ENCODE results near the gene CABP2.
"Not testable (repeated sequence)": the region's sequence is repeated elsewhere in the genome, so short reads cannot be mapped to it uniquely, and the experiment has no call there.

Gene CABP2

DNA sequence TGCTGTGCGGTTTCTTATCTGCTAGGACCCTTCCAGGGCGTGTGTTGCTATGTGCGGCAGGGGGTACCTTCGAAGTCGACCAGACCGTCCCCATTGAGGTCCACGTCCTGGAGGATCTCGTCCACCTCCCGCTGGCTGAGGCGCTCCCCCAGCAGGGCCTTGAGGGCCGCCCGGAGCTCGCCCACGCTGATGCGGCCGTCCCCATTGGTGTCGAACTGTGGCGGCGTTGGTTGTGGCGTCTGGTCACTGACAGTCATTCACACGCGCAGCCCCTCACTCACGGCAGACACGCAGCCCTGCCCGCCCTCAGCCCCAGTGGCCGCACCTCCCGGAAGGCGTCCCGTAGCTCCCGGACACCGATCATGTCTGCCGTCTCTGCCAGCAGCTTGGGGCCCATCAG, 3.5 kb downstream of the CABP2 start:
- Histone ChIP-seq H3K79me2 (ENCODE audit: insufficient read depth, low read length) (no peaks in the 10 kb centered on the region), H3K9ac (ENCODE audit: low read depth, low read length) (no peak overlapping the region), H4K20me1 (ENCODE audit: insufficient read depth, low read length) (no peaks in the 10 kb centered on the region), H3K36me3 (ENCODE audit: insufficient read depth, low read length) (no peaks in the 10 kb centered on the region), H3K4me3 (ENCODE audit: low read depth in 1 of 2, low read length in 2 of 2) (no peak overlapping the region), H3K27me3 (ENCODE audit: insufficient read depth, low read length, poor library complexity) (no peaks in the 10 kb centered on the region), H3K27ac (ENCODE audit: low read length) (no peak overlapping the region), H3K4me2 (ENCODE audit: insufficient read depth, low read length) (no peak overlapping the region), H3K4me1 (ENCODE audit: insufficient read depth, low read length) (no peaks in the 10 kb centered on the region), H3K9me3 (ENCODE audit: insufficient read depth, low read length, severe bottlenecking) (no peaks in the 10 kb centered on the region), H2AFZ (ENCODE audit: low read depth, low read length) (no peak overlapping the region)
- no peak for TF ChIP-seq EZH2 (IDR thresholded peaks at IDR 0.05; ENCODE audit: borderline replicate concordance, low read depth, low read length, severe bottlenecking)
- DNase-seq (no peak), ATAC-seq (ENCODE audit: insufficient read depth, low read depth) (no peak)

DNA sequence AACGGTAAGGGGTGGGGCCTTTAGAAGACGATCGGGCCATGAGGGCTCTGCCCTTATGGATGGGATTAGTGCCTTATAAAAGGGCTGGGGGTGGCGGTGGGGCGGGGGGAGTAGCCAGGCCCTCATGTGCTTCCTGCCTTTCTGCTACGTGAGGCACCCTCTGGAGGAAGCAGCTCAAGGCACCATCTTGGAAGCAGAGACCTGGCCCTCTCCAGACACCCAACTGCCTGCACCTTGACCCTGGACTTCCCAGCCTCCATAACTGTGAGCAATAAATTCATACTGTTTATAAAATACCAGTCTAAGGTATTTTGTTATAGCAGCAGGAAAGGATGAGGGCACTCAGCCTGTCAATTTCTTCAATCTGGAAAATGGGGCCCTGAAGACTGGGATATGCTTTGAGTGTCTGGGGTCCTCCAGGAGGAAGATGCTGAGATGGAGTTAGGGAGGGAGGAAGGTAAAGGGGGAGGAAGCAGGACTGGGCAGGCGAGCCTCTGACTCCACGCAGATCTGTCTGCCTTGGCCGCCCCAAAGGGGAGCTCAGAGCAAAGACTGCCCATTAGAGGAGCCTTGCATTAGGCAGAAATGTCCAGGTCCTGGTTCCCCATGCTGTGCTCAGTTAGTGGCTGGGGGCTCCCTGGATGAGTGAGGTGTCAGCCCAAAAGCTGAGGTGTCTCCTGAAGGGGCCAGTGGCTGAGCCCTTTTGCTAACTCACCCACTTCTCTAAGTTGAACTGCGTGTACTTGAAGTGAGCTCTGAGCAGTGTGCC, 5.3 kb downstream of the CABP2 start:
- H3K27me3 ChIP-seq (ENCODE audit: insufficient read depth, low read length, poor library complexity) = no peaks in the 10 kb centered on the region
- H3K9ac ChIP-seq (ENCODE audit: low read depth, low read length) = no peak overlapping the region
- TF ChIP-seq, protein P1, sequence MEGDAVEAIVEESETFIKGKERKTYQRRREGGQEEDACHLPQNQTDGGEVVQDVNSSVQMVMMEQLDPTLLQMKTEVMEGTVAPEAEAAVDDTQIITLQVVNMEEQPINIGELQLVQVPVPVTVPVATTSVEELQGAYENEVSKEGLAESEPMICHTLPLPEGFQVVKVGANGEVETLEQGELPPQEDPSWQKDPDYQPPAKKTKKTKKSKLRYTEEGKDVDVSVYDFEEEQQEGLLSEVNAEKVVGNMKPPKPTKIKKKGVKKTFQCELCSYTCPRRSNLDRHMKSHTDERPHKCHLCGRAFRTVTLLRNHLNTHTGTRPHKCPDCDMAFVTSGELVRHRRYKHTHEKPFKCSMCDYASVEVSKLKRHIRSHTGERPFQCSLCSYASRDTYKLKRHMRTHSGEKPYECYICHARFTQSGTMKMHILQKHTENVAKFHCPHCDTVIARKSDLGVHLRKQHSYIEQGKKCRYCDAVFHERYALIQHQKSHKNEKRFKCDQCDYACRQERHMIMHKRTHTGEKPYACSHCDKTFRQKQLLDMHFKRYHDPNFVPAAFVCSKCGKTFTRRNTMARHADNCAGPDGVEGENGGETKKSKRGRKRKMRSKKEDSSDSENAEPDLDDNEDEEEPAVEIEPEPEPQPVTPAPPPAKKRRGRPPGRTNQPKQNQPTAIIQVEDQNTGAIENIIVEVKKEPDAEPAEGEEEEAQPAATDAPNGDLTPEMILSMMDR (IDR thresholded peaks at IDR 0.05; ENCODE audit: borderline replicate concordance, extremely low read depth, low read length, poor library complexity, severe bottlenecking) = no peak
- TF ChIP-seq EZH2 (IDR thresholded peaks at IDR 0.05; ENCODE audit: borderline replicate concordance, low read depth, low read length, severe bottlenecking) = no peak

DNA sequence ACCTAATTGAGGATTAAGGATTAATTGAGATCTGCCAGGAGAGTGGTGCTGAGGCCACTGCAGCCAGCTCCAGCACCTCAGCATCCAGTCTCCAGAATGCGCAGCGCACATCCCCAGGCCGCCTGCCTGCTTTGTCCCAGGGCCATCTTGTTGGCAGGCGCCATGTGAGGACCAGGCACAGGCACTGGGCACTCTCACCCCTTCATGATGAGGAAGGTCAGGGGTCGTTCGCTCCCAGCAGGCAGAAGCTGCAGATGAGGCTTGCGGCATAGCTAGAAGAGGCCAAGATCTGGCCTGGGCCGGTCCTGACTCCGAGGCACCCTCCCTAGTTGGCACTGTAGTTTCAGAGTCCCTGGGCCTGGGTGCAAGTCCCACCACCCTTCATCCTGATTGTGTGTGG, 6.4 kb downstream of the CABP2 start:
- ATAC-seq (ENCODE audit: insufficient read depth, low read depth) = no peak
- Histone ChIP-seq H3K9me3 (ENCODE audit: insufficient read depth, low read length, severe bottlenecking) (no peaks in the 10 kb centered on the region), H3K4me2 (ENCODE audit: insufficient read depth, low read length) (no peak overlapping the region), H3K36me3 (ENCODE audit: insufficient read depth, low read length) (no peaks in the 10 kb centered on the region), H3K9ac (ENCODE audit: low read depth, low read length) (no peak overlapping the region), H3K79me2 (ENCODE audit: insufficient read depth, low read length) (no peaks in the 10 kb centered on the region), H3K27me3 (ENCODE audit: insufficient read depth, low read length, poor library complexity) (no peaks in the 10 kb centered on the region), H3K4me1 (ENCODE audit: insufficient read depth, low read length) (no peaks in the 10 kb centered on the region), H3K27ac (ENCODE audit: low read length) (no peak overlapping the region), H2AFZ (ENCODE audit: low read depth, low read length) (no peak overlapping the region), H3K4me3 (ENCODE audit: low read depth in 1 of 2, low read length in 2 of 2) (no peak overlapping the region), H4K20me1 (ENCODE audit: insufficient read depth, low read length) (no peaks in the 10 kb centered on the region)
- no peak for DNase-seq
- TF ChIP-seq EZH2 (IDR thresholded peaks at IDR 0.05; ENCODE audit: borderline replicate concordance, low read depth, low read length, severe bottlenecking) = no peak
- TF ChIP-seq, protein P1 (IDR thresholded peaks at IDR 0.05; ENCODE audit: borderline replicate concordance, extremely low read depth, low read length, poor library complexity, severe bottlenecking) = no peak

More for the DNA sequence above, 5.3 kb downstream of the CABP2 start:
- Histone ChIP-seq H2AFZ (ENCODE audit: low read depth, low read length) (no peak overlapping the region), H3K4me1 (ENCODE audit: insufficient read depth, low read length) (no peaks in the 10 kb centered on the region), H3K9me3 (ENCODE audit: insufficient read depth, low read length, severe bottlenecking) (no peaks in the 10 kb centered on the region), H4K20me1 (ENCODE audit: insufficient read depth, low read length) (no peaks in the 10 kb centered on the region), H3K27ac (ENCODE audit: low read length) (no peak overlapping the region), H3K36me3 (ENCODE audit: insufficient read depth, low read length) (no peaks in the 10 kb centered on the region), H3K4me2 (ENCODE audit: insufficient read depth, low read length) (no peak overlapping the region), H3K4me3 (ENCODE audit: low read depth in 1 of 2, low read length in 2 of 2) (no peak overlapping the region), H3K79me2 (ENCODE audit: insufficient read depth, low read length) (no peaks in the 10 kb centered on the region)
- ATAC-seq (ENCODE audit: insufficient read depth, low read depth) (no peak), DNase-seq (no peak)

DNA sequence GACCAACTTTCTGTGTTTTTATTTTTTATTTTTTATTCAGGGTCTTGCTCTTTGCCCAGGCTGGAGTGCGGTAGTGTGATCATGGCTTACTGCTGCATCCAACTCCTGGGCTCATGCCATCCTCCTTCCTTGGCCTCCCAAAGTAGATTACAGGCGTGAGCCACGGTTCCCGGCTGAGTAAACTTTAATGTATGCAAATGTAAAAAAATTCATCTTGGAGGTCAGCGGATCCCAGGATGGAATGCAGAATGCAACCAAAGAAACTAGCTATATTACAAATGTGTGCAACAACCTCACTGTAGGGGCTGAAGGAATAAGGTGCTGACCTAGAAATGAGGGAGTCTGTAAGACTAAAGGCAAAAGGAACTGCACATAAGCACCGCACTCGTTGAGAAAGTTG, 9.1 kb downstream of the CABP2 start:
- H3K4me3 ChIP-seq (ENCODE audit: low read depth in 1 of 2, low read length in 2 of 2) = no peak overlapping the region
- H4K20me1 ChIP-seq (ENCODE audit: insufficient read depth, low read length) = no peaks in the 10 kb centered on the region
- ATAC-seq (ENCODE audit: insufficient read depth, low read depth) (no peak), DNase-seq (no peak)
- no peak overlapping the region for H3K27ac ChIP-seq (ENCODE audit: low read length)
- no peak overlapping the region for H3K9ac ChIP-seq (ENCODE audit: low read depth, low read length)
- no peak overlapping the region for H3K4me2 ChIP-seq (ENCODE audit: insufficient read depth, low read length)
- no peak overlapping the region for H2AFZ ChIP-seq (ENCODE audit: low read depth, low read length)
- no peaks in the 10 kb centered on the region for H3K27me3 ChIP-seq (ENCODE audit: insufficient read depth, low read length, poor library complexity)
- peaks cover 2% of the 10 kb centered on the region for H3K4me1 ChIP-seq (ENCODE audit: insufficient read depth, low read length)
- TF ChIP-seq EZH2 (IDR thresholded peaks at IDR 0.05; ENCODE audit: borderline replicate concordance, low read depth, low read length, severe bottlenecking) = no peak
- TF ChIP-seq, protein P1 (IDR thresholded peaks at IDR 0.05; ENCODE audit: borderline replicate concordance, extremely low read depth, low read length, poor library complexity, severe bottlenecking) = no peak
- H3K9me3 ChIP-seq (ENCODE audit: insufficient read depth, low read length, severe bottlenecking) = no peaks in the 10 kb centered on the region
- no peaks in the 10 kb centered on the region for H3K36me3 ChIP-seq (ENCODE audit: insufficient read depth, low read length)
- H3K79me2 ChIP-seq (ENCODE audit: insufficient read depth, low read length) = no peaks in the 10 kb centered on the region

DNA sequence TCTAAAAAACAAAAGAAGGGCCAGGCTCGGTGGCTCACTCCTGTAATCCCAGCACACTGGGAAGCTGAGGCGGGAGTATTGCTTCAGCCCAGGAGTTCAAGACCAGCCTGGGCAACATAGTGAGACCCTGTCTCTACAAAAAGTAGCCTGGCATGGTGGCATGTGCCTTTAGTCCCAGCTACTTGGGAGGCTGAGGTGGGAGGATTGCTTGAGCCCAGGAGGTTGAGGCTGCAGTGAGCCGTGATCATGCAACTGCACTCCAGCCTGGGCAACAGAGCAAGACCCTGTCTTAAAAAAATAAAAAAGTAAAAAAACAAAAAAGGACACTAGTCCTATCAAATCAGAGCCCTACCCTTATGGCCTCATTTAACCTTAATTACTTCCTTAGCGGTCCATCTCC, 11.7 kb downstream of the CABP2 start:
- Histone ChIP-seq H3K79me2 (ENCODE audit: insufficient read depth, low read length) (peaks cover 15% of the 10 kb centered on the region), H4K20me1 (ENCODE audit: insufficient read depth, low read length) (peaks cover 12% of the 10 kb centered on the region), H3K4me1 (ENCODE audit: insufficient read depth, low read length) (peaks cover 21% of the 10 kb centered on the region), H3K36me3 (ENCODE audit: insufficient read depth, low read length) (peaks cover 12% of the 10 kb centered on the region)
- not testable (repeated sequence) for H3K9ac ChIP-seq (ENCODE audit: low read depth, low read length); H2AFZ ChIP-seq (ENCODE audit: low read depth, low read length); H3K4me2 ChIP-seq (ENCODE audit: insufficient read depth, low read length); H3K27me3 ChIP-seq (ENCODE audit: insufficient read depth, low read length, poor library complexity); H3K27ac ChIP-seq (ENCODE audit: low read length); ATAC-seq (ENCODE audit: insufficient read depth, low read depth); H3K9me3 ChIP-seq (ENCODE audit: insufficient read depth, low read length, severe bottlenecking); DNase-seq; H3K4me3 ChIP-seq (ENCODE audit: low read depth in 1 of 2, low read length in 2 of 2)

All from DND-41 (cell line).